CD4-positive, alpha-beta T cell treated with Interleukin-4 for 1 hour (primary cell): ENCODE measurements around the gene KRTAP24-1.

Experiments used
- DNase-seq, 2 donors: peaks; one replicate each; pipeline ENCODE4 v3.0.0-alpha.2; 2020 to 2022

Gene KRTAP24-1, protein sequence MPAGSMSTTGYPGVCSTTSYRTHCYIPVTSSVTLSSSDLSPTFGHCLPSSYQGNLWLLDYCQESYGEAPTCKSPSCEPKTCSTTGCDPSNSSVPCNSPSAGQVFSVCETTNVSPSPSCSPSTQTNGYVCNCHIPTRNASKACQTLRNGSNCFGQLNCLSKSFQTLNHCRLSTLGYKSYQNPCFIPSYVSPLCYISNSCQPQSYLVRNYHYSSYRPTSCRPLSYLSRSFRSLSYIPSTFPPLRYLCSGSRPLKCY

DNA sequence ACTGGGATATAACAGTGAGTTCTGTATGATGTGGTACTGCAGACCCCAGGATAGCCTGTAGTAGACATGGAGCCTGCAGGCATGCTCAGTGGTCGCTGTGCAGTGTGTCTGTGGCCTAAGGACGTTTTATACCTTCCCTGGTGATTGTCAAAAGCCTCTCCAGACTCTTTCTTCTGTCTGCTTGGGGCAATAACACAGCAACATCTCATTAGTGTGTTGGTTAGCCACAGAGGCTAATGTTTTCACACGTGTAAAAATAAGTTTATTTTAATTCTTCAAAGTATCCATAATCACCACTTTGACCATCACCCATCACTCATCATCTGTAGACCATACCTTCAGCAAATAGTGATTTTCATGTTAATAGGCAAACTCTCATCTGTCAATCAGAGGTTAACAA, at the start of gene KRTAP24-1:
Gene KRTAP24-1 (minus strand): TSS at position 101 of the 400 bp plus-strand sequence. CDS start 18 bp downstream, at position 83.
- no peak for DNase-seq

DNA sequence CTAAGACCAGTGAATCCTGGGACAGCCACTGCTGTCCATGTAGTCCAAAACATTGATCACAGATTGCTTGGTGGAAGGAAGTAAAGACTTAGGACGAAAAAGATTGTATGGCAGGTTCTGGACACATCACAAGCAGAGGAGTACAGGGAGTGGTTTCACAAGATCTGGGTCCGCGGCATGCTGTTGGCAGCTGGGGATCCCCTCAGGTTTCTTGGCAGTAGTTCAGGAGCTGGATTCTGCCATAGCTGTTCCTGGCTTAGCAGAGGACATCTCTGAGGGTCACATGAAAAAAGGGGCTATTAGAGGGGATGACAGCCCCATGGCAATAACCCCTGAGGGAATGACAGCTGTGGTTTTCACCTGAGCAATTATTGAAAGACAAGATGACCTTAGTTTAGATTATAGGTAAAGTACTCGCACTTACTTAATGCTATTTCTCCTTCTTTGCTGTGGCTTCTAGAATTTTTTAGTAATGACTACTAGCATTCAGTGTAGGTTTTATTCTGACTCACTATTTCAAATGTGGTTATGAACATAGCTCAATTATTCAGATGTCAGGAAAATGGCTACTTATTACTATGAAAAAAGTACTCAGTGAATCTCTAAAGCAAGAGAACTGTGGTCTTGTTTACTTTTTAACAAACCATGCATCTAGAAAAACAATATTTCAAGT, 46.6 kb upstream of the KRTAP24-1 start:
- DNase-seq = no peak

GRCh38 chr21:30326390-30326789, 43.6 kb upstream of the KRTAP24-1 start:
- DNase-seq = no peak

DNA sequence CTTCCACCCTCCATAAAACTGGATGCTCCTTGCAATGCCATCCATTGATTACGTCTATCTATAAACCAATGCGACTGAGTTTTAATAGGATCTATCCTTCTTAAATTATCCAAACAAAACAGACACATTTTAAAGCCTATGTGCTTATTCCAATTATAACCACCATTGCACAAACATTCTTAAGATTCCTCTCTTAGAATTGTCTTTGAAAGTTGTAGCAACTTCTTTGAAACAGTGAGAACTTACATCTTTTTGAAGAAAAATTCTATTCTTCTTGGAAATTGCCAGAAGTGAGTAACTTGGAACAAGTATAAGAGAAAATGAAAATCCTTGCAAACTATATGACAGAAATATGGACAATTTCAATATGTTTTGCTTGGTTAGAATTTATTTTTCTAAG, 37.5 kb upstream of the KRTAP24-1 start, which contains the start of gene KRTAP26-1:
Gene KRTAP26-1 (minus strand): TSS at position 101 of the 400 bp plus-strand sequence. CDS start 280 bp downstream, outside the sequence.
- DNase-seq = no peak

DNA sequence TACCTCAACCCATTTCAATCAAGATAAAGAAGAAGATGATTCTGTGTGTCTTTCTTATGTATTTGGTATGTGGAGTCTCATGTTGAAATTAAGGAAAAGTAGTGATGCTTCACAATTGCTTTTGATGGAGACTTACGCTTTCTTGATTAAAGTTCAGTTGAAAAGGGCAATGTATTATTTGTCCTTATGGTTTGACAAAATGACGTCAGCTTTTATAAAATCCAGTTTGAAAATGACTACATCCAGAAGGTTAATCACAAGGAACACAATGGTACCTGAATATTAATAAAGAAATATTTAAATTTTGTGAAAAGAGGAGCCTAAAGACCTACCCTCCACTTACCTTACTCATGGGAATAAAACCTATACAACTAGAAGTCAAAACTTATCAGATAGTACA, 33.0 kb upstream of the KRTAP24-1 start:
- DNase-seq = no peak

DNA sequence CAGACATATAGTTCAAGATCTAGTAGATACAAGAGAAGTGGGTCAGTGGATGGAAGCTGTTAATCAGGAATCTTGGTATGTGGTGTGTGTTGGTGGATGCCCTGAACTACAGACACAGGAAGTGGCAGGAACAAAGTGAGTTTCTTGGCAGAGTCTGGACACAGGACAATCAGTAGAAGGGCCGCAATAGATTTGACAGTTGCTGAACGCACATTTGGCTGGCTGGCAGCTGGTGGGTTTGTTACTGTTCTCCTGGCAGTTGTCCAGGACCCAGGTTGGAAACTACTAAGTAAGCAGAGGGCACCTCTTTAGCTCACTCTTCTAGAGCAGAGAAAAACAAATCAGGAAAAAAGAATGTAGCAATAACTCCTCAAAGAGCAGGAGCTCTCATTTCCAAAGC, 24.1 kb upstream of the KRTAP24-1 start:
- DNase-seq = no peak

GRCh38 chr21:30305136-30305535, 22.4 kb upstream of the KRTAP24-1 start:
- DNase-seq = no peak

- no peak for DNase-seq
These were observed 6.5 kb upstream of the KRTAP24-1 start, which contains the start of gene KRTAP25-1 for GRCh38 chr21:30289215-30289614. TSS of gene KRTAP25-1 (minus strand) at chr21:30289514. CDS start at chr21:30289490, 24 bp downstream.

GRCh38 chr21:30271611-30272010, 11.1 kb downstream of the KRTAP24-1 start:
- DNase-seq = no peak

DNA sequence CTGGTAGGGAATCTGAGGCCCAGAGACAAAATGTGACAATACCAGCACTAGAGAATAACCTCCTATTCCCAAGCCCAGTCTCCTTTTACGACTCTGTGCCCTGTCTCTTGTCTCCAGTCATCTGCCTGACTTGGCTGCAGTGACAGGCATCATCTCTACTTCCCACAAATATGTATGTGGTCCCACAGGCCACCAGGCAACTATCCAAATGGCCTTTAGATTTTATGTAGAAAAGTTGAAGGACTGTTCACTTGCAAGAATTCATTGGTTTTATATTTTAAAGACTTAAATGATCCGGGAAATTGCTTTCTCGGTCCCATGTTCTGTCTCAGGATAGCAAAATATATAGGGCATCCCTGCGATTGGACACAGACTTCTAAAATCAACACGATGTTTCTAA, 11.6 kb downstream of the KRTAP24-1 start:
- DNase-seq = no peak

GRCh38 chr21:30269803-30270530, 12.8 kb downstream of the KRTAP24-1 start:
- no peak for DNase-seq

DNA sequence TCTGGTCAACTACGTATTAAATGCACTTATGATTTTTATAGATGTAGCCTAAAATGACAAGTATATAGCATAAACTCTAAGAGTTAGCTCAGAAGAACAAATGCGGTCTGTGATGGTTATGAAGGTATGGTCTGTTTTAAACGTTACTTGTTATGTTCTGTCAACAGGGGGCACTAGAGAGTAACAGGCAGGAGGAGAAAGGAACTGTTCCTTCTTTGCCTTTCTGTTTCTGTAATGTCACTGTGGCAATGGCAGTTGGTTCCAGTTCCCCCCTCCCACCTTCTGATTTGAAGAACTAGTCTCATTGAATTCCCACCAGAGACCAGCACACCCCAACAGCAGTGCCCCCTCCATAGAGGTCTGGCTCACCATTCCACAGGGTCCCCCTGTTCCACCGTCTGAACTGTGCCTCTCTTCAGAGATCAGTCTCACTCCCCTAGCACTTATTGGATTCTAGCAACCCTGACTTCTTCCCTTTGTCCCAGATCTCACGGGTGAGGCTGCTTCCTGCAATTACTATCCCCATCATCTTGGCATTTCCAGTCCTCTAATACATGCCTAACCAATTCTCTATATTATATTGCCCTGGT, 14.0 kb downstream of the KRTAP24-1 start:
- no peak for DNase-seq

DNA sequence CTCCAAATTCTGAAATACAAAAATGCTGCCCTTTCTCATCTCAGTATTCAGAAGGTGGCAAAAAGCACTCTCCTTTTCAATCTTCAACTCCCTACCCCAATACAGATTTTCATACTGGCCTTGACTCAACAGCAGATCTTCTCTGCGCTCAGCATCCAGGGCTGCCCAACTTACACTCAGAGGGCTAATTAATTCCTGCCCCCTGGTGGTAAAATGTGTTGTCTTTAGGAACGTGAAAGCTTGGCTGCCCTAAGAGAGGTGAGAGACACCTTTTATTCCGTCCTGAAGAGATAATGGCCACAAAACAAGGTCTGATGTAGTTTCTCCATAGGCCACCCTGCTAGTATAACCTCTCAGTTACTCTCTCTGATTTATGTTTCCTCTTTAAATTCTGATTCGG, 25.0 kb downstream of the KRTAP24-1 start:
- no peak for DNase-seq

- DNase-seq = no peak
These were observed 26.6 kb downstream of the KRTAP24-1 start for GRCh38 chr21:30256100-30256499.

DNA sequence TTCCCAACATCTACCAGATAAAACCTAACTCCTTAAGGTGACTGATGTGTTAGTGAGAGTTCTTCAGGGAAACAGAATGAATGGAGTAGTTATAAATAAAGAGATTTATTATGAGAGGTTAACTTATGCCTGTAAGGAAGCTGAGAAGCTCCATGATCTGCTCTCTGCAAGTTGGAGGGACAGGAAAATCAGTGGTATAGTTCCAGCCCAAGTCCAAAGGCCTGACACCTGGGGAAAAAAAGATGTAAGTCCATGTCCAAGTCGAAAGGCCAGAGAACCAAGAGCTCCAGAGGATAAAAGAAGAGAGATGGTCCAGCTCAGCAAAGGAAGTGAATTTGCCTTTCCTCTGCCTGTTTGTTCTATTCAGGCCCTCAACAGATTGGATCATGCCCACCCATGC, 27.1 kb downstream of the KRTAP24-1 start:
- no peak for DNase-seq

- DNase-seq = no peak
These were observed 31.0 kb downstream of the KRTAP24-1 start for GRCh38 chr21:30251781-30252180.

DNA sequence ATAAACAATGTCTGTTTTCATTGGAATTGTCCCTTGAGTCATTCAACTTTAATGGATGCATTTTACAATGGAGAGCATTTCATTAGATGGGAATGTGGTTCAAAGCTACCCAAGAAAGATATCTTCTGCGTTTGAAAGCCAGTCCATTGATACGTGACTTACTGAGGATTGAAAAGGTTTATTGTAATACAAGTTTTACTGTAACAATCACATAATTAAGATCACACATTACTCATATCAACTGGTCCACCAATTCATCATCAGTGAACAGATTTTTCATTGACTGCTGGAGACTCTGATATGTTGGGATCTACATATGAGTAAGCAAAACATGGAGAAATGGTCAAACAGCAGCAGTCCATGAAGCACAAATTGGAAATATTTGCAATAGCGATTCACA, 32.8 kb downstream of the KRTAP24-1 start:
- DNase-seq = no peak

- DNase-seq = no peak
These were observed 33.9 kb downstream of the KRTAP24-1 start for GRCh38 chr21:30248844-30249243.

- DNase-seq = no peak
These were observed 37.7 kb downstream of the KRTAP24-1 start for GRCh38 chr21:30245061-30245460.

DNA sequence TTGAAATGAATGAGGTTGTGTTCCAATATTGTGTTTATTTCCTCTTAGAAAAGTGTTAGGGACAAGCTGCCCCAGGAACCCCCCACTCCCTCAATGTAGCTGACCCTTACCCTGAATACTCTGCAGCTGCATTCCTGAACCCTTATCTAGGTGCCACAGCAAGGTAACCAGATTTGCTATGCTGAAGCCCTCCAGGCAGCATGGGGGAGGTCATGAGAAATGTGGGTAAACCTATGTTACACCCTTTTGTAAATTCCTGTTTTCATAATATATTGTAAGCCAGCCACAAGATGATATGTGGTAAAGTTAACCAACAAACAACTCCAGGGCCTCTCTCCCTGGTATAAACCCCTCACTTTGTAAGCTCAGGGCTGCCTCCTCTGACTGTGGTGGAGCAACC, 39.1 kb downstream of the KRTAP24-1 start:
- DNase-seq = no peak

DNA sequence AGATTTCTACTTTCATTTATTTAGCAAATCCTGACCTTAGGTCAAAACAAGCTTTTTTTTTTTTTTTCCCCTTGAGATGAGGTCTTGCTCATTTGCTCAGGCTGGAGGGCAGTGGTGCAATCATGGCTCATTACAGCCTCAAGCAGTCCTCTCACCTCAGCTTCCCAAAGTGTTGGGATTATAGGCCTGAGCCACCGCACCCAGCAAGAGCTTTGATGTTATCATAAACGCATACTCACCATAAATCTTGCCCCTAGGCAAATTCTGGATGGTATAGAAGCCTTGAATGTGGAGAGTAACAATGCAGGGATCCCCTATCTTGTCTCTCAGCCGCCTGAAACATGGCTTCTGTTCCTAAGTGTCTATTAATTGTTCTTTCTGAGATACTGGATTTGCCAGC, 42.1 kb downstream of the KRTAP24-1 start:
- no peak for DNase-seq

DNA sequence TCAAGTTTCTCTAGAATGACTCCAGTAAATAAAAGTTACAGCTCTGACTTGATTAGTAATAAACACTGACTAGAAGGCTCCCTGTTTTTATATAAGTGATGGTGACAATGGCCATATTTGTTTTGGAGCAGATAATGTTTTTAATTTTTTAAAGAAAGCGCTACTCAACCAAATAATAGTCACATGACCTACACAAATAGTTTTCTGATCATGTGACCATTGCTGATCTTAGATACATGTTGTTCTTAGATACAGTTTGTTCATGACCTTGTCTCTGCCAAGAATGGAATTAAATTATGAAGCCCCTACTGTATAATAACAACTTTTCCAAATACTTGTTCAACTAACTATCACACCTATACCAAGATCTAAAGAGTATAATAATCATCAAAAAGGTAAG, 44.6 kb downstream of the KRTAP24-1 start:
- no peak for DNase-seq

DNA sequence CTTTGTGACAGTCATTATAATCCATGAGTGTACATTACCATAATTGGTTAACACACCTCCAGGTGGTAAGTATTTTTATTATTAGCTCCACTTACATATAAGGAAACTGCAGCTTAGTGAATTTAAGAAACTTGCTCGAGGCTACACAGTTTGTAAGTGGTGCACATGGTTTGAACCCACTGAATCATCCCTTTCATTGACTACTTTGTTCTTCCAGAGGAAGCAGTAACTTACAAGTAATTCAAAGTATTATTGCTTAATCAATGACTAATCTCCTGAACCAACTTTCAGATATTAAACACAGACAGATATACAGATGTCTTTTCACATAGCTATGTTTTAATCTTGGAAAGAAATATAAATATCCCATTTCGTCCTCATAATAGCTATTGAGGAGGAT, 48.1 kb downstream of the KRTAP24-1 start:
- DNase-seq = no peak
